DND-41 (cell line): Measurements from ENCODE around the gene DAZAP1.

Source experiments
- EZH2 ChIP-seq: IDR thresholded peaks from 3 replicates; pipeline ENCODE4 v1.6.1; 2012; ENCODE audit warnings: borderline replicate concordance, low read depth, mild to moderate bottlenecking, moderate library complexity, low read length, inconsistent platforms; ENCODE audit not compliant: severe bottlenecking
- TF ChIP-seq, protein P1 (sequence below): IDR thresholded peaks from 2 replicates; pipeline ENCODE4 v1.5.1; 2012; ENCODE audit warnings: borderline replicate concordance, low read length, moderate library complexity, mild to moderate bottlenecking; ENCODE audit not compliant: poor library complexity, severe bottlenecking; ENCODE audit errors: extremely low read depth

DNA sequence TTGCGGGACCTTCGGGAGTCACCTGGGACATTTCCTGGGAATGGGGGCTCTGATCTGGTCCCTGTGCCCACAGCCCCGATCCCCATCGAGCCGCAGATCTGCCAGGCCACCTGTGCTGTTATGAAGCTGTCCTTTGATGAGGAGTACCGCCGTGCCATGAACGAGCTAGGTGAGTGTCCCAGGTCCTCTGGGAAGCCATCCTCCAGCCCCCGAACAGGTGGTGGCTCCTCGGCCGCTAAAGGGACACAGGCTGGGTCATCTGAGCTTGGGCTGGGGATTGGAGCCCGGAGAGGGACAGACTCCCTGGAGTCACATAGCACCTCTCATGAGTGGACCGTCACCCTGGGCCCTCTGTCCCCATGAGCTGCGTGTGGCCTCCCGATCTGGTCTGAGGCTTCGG is 50.5 kb downstream of the DAZAP1 start:
- TF ChIP-seq, protein P1, sequence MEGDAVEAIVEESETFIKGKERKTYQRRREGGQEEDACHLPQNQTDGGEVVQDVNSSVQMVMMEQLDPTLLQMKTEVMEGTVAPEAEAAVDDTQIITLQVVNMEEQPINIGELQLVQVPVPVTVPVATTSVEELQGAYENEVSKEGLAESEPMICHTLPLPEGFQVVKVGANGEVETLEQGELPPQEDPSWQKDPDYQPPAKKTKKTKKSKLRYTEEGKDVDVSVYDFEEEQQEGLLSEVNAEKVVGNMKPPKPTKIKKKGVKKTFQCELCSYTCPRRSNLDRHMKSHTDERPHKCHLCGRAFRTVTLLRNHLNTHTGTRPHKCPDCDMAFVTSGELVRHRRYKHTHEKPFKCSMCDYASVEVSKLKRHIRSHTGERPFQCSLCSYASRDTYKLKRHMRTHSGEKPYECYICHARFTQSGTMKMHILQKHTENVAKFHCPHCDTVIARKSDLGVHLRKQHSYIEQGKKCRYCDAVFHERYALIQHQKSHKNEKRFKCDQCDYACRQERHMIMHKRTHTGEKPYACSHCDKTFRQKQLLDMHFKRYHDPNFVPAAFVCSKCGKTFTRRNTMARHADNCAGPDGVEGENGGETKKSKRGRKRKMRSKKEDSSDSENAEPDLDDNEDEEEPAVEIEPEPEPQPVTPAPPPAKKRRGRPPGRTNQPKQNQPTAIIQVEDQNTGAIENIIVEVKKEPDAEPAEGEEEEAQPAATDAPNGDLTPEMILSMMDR = no peak
- TF ChIP-seq EZH2 = no peak
